ENCODE data around the gene SRGAP3.
A peak's percentile ranks its signal among the peaks of the same experiment; 100 is the strongest.

The SRGAP3 gene

GRCh38 chr3:9007213-9007612 lies 242.2 kb downstream of the SRGAP3 start:
- DNase-seq: no peak

DNA sequence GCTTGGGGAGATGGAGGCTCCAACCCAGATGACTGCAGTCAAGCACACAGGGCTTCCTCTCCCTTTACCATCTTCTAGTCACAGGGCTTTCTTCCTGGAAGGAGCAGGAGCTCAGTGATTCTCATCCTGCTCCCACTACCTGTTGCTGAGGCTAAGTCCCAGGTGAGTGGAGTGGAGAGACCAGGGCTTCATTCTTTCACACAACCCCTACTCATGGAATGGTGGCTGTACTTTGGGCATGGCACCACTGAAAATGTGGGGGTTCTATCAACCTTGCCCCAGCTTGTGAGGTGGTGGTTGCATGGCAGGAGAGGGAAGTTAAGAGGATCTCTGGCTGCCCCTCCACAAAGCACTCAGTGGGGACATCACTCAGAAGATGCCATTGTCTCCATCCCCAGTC lies 249.4 kb downstream of the SRGAP3 start:
- no peak for DNase-seq

- no peak for DNase-seq
These were observed 252.3 kb downstream of the SRGAP3 start for GRCh38 chr3:8997151-8997550.

- no peak for DNase-seq
These were observed 252.7 kb downstream of the SRGAP3 start for GRCh38 chr3:8996681-8997121.

GRCh38 chr3:8996216-8996615 lies 253.2 kb downstream of the SRGAP3 start:
- DNase-seq: no peak

GRCh38 chr3:8994226-8994625 lies 255.2 kb downstream of the SRGAP3 start:
- DNase-seq: no peak

- no peak for DNase-seq
These were observed 256.1 kb downstream of the SRGAP3 start for GRCh38 chr3:8993331-8993730.

DNA sequence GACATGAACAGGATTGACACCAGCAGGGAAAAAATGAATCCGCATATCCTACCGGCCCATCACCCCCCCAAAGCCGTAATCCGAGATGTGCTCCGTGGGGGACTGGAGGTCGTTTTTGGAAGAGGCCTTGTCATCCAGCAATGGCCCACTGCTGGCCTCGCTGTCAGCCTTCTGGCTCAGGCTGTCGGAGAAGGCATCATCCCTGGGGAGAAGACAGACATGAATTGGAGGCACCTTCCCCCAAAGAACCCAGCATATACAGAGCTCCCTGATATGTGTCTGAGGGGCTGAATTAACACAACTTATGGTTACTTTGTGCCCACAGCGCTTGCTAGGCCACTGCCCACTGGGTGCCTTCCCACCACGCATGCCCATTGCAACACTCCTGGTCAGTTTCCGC lies 256.6 kb downstream of the SRGAP3 start:
- no peak for DNase-seq

DNA sequence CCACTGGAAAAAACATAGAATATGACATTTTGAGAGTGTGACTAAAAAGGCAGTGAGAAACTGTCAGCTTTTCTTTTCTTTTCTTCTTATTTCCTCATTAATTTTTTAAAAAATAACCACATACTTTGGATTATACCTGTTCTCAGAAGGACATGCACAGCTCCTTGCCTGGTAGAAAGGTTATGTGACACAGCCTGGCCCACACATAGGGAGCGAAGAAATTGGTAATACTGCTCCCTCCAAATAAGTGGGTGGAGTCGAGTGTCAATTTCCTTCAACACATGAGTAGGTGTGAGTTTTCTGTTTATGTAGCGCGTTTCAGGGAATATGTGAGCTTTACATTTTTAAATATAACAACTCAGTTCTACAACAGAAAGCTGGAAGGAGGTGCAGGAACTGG lies 257.2 kb downstream of the SRGAP3 start:
- no peak for DNase-seq

DNA sequence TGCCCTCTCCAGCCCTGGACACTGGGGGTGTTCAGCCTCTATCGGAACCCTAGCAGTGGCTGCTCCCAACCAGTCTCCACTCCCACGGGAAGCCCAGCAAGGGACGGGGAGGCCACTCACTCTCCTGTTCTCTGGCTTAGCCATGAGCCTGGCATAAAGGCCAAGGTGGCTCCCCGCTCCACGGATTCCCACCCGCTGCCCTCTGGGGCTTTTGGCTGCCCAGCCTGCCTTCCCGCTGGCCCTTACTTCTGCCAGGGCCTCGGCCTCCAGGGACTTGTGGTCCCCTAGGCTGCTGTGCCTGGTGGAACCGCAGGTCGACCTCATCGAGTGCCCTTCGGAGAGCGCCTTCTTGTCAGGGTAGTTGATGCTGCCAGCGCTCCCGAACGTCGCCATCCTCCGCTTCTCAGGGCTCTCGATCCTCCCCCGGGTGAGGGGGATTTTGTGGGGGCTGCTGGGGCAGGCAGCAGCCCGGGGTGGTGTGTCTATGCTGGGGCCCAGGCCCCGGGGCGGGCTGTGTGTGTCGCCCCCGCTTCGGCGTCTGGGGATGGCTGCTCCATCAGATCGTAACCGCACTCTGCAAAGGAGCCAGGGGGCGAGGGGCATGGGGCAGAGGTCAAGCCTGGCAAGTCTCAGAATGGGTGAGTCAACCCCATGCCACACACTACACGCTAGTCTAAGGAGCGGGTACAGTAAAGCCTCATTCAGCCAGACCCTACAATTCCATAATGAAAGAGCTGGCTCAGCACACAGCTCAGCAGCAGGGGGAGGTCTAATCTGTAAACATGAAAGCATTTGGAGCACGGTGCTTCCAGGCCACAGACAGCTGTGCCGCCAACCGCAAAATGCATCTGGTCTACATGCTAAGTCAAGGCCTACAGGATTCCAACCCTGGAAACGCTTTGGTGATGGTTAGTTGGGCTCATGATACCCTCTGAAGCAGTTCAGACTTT lies 258.9 kb downstream of the SRGAP3 start:
- no peak for DNase-seq

DNA sequence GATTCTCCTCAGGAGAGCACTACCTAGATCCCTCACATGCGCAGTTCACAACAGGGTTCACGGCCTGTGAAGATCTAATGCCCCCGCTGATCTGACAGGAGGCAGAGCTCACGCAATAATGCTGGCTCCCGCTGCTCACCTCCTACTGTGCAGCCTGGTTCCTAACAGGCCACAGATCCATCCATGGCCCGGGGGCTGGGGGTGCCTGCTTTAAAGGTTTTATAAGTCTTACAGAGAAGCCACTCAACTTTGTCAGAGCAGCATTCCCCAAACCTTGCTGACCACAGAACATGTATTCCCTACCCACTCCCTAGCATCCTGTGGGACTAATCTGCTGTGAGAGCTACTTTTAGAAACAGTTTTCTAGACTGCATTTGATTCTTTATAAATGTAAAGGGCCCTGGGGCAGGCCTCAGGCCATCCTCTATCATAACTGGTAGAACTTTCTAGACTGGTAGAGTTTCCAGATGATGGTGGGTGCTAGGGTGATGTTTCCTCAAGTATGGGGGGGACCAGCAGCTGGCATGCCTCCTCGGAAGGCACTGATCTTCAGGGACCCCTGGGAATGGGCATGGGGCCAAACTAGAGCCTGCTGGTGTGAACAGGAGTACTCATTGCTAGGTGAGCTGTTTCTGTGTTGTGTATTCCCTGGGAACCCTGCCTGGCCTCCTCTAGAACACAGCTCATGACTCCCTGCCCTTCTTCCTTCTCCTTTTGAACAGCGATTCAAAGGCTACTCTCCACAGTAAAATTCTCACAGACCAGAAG lies 260.5 kb downstream of the SRGAP3 start:
- no peak for DNase-seq

DNA sequence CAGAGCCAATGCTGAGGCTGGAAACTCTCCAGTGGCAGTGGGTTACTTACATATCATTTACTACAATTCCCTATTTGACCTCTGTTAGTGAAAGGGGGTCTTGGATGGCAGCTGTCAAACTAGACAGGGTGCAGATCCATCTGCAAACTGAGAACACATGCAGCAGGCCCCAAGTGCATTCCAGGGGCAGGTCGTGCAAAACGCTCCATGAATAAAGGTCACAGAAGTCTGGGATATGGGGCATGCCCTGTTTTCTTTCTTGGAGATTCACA lies 261.1 kb downstream of the SRGAP3 start:
- DNase-seq: no peak

DNA sequence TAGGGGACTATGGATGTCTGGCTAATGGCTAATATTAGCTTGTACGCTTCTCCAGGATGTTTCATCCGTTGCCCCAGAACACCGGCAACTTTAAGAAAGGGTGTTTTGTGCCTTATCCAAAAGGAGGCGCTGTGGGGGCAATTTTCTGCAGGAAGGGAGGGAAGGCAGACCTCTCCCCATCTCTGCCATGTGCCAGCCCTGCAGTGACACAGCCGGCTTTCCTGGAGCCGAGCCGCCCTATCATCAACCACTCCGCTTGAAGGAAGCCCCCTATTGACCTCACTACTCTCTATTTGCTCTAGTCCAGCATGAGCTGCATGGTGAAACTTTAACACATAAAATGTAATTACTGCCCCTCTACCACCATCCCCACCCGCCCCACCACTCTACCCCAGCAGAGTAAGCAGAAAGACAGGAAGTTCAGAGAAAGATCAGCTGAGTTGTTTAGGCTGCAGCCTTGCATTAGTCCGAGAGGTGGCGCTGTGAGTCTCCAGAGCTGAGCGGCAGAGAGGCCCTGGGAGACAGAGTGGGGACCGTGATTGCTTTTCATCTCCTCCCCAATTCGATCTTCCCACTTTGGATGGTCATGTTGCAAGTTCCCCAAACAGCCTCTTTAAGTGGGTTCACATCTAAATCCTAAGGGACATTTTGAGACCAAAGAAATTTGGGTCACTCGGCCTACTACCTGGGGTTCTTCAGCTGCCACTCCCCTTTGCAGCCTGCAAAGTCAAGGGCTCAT lies 261.6 kb downstream of the SRGAP3 start:
- peak; percentile 61 for DNase-seq

GRCh38 chr3:8987226-8987625 lies 262.2 kb downstream of the SRGAP3 start:
- DNase-seq: no peak

DNA sequence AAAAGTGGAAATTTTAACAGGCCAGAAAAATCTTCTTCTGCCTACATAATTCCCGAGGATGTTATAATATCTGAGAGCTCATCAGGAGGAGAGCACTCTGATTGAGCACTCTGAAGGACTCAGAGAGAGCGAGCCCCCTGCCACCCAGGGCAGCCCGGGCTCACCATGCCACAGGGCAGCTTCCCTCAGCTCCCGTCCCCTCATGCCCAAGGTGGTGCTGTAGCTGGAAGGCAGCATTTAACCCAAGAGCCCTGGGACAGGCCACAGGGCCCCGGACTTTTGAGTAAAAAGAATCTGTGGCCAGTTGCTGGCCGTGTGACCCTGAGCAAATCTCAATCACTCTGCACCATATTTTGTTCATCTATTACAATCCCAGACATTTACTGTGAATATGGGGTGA lies 262.7 kb downstream of the SRGAP3 start:
- DNase-seq: no peak

DNA sequence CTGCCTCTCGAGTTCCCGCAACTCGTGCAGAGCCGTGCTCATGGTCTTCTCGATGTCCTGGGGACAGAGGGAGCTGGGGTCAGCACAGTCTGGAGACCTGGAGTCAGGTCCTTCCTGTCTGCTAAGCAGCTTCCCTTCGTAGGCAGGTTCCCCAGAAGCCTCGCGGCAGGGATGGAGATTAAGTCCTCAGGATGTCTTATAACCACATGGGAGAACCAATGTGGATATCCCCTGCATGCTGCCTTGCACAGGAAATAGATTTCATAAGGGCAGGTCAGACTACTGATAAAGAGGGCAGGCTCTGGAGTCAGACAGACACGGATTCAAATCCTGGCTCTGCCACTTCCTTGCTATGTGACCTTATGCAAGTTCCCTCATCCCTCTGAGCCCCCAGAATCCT lies 263.6 kb downstream of the SRGAP3 start:
- no peak for DNase-seq

DNA sequence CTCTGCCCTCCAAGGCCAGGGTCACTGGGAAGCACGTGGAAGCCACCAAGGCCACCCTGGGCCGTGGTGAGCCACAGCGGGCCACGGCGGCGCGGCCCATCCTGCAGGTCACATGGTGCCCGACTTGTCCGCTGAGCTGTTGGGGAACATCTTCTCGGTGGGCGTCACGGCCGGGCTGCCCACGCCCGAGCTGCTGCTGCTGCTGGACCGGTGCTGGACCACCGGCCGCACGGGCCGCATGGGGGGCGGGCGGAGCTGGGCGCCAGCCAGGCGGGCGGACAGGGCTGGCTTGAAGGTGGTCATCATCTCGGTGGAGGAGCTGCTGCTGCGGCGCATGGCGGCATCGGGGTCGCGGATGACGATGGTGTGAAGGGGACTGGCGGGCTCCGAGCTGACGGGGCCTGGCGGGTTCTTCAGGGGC lies 264.0 kb downstream of the SRGAP3 start:
- no peak for DNase-seq

- no peak for DNase-seq
These were observed 264.9 kb downstream of the SRGAP3 start for GRCh38 chr3:8984526-8984925.

GRCh38 chr3:8984081-8984480 lies 265.4 kb downstream of the SRGAP3 start:
- DNase-seq: no peak

DNA sequence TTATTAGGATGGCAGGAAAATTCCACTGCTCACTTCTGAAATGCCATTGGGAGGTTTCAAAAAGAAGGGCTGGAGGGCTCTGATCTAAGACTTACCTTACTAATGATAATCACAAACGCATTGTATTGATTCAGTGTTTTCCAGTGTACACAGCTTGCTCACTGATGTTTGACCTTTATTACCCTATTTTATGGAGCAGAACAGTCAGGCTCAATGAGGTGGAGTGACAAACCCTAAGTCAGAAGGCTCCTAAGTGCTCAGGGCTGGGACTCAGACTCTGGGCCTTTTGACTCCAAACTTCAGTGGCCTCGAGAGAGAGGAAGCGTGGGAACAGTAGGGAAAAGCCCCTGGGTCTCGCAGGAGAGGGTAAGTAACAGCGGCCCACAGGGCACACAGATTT lies 265.9 kb downstream of the SRGAP3 start:
- DNase-seq: no peak

DNA sequence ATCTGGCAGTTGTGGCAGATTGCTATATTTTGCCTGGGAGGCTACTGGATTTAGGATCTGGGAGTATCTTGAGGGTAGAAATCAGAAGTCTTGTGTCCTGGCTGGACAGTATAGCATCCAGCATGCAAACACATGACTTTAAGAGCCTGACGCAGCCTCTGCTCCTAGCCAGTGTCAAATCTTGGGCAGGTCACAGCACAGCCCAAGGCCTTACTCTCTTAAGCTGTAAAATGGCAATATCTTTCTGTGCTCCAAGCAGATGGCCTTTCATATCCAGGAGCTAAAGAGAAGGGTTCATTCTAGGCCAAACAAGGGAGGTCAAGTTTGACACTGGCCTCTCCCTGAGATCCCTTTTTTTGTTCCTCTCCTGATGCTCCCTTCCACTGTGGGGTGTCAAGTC lies 266.4 kb downstream of the SRGAP3 start:
- no peak for DNase-seq

DNA sequence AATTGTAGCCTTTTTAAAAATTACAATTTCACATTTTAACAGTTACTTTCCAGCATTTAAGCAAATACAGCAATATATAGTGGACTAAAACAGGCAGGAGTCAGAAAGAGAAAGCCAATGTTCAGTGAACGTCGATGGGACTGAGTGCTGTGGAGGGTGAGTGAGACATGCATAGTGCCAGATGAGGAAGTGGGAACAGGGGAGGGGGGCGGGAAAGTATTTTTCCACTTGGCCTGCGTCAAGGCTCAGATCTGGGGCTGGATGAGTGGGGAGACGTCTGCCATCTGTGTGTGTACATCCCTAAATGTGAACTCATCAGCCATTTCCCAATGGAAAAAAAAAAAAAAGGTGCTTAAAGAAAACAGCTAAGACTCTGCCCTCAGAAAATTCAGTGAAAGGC lies 266.9 kb downstream of the SRGAP3 start:
- DNase-seq: no peak

DNA sequence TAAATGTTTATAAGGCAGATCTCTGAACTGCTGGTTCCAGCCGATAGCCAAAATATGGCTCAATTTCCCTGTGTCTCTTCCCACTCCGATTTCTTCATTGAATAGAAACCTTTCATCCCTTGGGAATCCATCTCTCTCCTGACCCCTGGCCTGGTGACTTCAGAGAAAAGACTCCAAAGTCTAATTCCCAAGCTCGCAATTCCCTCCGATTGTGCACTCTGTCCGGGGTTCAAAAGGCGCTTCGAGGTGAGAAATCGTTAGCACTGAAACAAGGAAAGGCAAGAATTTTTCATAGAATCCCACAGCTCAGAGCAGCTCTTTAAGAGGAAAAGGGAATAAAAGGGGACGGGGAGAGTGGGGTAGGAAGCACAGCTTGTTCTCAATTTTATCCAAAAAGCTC lies 267.7 kb downstream of the SRGAP3 start:
- DNase-seq: no peak

DNA sequence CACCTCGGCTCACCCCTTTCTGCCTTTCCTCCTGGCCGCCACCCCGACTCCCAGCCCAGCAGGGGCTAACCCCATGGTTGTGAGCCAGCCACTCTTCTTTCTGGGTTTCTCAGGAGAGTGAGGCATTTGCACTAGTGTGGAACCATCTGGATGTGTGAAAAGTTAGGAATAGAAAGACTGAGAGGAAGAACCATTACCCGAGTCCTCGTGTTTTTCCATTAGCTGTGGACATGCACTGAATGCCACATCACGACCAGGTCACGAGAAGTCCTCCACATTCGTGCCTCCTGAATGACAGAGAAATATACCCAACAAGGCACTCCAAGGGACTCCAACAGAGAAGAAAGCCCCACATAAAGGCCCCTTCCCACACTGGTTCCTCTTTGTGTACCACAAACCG lies 268.1 kb downstream of the SRGAP3 start:
- no peak for DNase-seq
